SH-SY5Y (cell line): ENCODE measurements around the gene SPP2.

Experiments used
- GATA2 ChIP-seq: IDR thresholded peaks from 2 replicates; pipeline ENCODE4 v1.6.1; 2011; ENCODE audit warnings: mild to moderate bottlenecking, low read depth, low read length
- GATA3 ChIP-seq: IDR thresholded peaks from 2 replicates; pipeline ENCODE4 v1.6.1; 2011; ENCODE audit warnings: low read depth, mild to moderate bottlenecking, low read length, moderate library complexity

GRCh38 chr2:234046521-234046920 lies 4.0 kb upstream of the SPP2 start:
- TF ChIP-seq GATA2: no peak
- TF ChIP-seq GATA3: no peak
